ENCODE data around the gene AADAC.

The AADAC gene

GRCh38 chr3:151770956-151771355 lies 43.0 kb upstream of the AADAC start:
- Histone ChIP-seq H3K27ac (peak overlapping the region; percentile 86), H3K36me3 (replicated peaks) (peaks cover 2% of the 10 kb centered on the region), H3K4me3 (ENCODE audit: low read depth, low read length) (no peak overlapping the region), H3K27me3 (replicated peaks) (no peaks in the 10 kb centered on the region)
- no peak for TF ChIP-seq CTCF (IDR thresholded peaks at IDR 0.05; ENCODE audit: low read depth, low read length, missing control alignments)
- peak; percentile 56 for DNase-seq
- in situ Hi-C loops (cut with HindIII; ENCODE audit: low pct_ligation_motif_present, low sequenced_read_pairs): no loop called here

GRCh38 chr3:151772825-151773480 lies 41.0 kb upstream of the AADAC start:
- in situ Hi-C loops (cut with HindIII; ENCODE audit: low pct_ligation_motif_present, low sequenced_read_pairs): no loop called here
- Histone ChIP-seq H3K27me3 (replicated peaks) (no peaks in the 10 kb centered on the region), H3K27ac (no peak overlapping the region), H3K4me3 (ENCODE audit: low read depth, low read length) (no peak overlapping the region), H3K36me3 (replicated peaks) (peaks cover 2% of the 10 kb centered on the region)
- TF ChIP-seq CTCF (IDR thresholded peaks at IDR 0.05; ENCODE audit: low read depth, low read length, missing control alignments): no peak
- no peak for DNase-seq

- no peak for DNase-seq
- in situ Hi-C loops (cut with HindIII; ENCODE audit: low pct_ligation_motif_present, low sequenced_read_pairs): no loop called here
Observed at GRCh38 chr3:151774235-151774634, 39.7 kb upstream of the AADAC start.

GRCh38 chr3:151774910-151775309 lies 39.0 kb upstream of the AADAC start:
- in situ Hi-C loops (cut with HindIII; ENCODE audit: low pct_ligation_motif_present, low sequenced_read_pairs): no loop called here
- Histone ChIP-seq H3K27me3 (replicated peaks) (no peaks in the 10 kb centered on the region), H3K27ac (no peak overlapping the region), H3K4me3 (ENCODE audit: low read depth, low read length) (no peak overlapping the region), H3K36me3 (replicated peaks) (peaks cover 2% of the 10 kb centered on the region)
- DNase-seq: no peak
- TF ChIP-seq CTCF (IDR thresholded peaks at IDR 0.05; ENCODE audit: low read depth, low read length, missing control alignments): no peak

More at GRCh38 chr3:151774235-151774634, 39.7 kb upstream of the AADAC start:
- Histone ChIP-seq H3K4me3 (ENCODE audit: low read depth, low read length) (no peak overlapping the region), H3K27me3 (replicated peaks) (no peaks in the 10 kb centered on the region), H3K36me3 (replicated peaks) (peaks cover 2% of the 10 kb centered on the region), H3K27ac (no peak overlapping the region)
- no peak for TF ChIP-seq CTCF (IDR thresholded peaks at IDR 0.05; ENCODE audit: low read depth, low read length, missing control alignments)

GRCh38 chr3:151775314-151776258 lies 38.3 kb upstream of the AADAC start:
- DNase-seq: no peak
- Histone ChIP-seq H3K27ac (no peak overlapping the region), H3K36me3 (replicated peaks) (peaks cover 2% of the 10 kb centered on the region), H3K4me3 (ENCODE audit: low read depth, low read length) (no peak overlapping the region), H3K27me3 (replicated peaks) (no peaks in the 10 kb centered on the region)
- in situ Hi-C loops (cut with HindIII; ENCODE audit: low pct_ligation_motif_present, low sequenced_read_pairs): no loop called here
- TF ChIP-seq CTCF (IDR thresholded peaks at IDR 0.05; ENCODE audit: low read depth, low read length, missing control alignments): no peak

Data from brain microvascular endothelial cell (primary cell).